Right lobe of liver (tissue), 6 donors: Measurements from ENCODE around the gene KRT84. TPM values are rescaled to one million over a fixed set of nuclear protein-coding genes. Genes with fewer than 3 reads are reported as not detected.
A peak's percentile ranks its signal among the peaks of the same experiment; 100 is the strongest.

ENCODE experiments used
- ATAC-seq, 4 donors: fragments of 200-7000 bp; cut with Tn5 transposase; one replicate each; pipeline ENCODE4 v1.9.1; 2020; ENCODE audit warnings: mild to moderate bottlenecking in 4 of 4, moderate library complexity in 4 of 4
- DNase-seq, 3 donors: peaks; one replicate each; pipeline ENCODE4 v3.0.0-alpha.2; 2020
- H3K27ac ChIP-seq, 3 donors: fragments of 200-600 bp; one replicate each; pipeline ENCODE4 v1.8.0; 2022
- H3K27me3 ChIP-seq, 2 donors: fragments of 200-600 bp; one replicate each; pipeline ENCODE4 v1.8.0; 2022
- H3K36me3 ChIP-seq, 4 donors: fragments of 200-600 bp; sonication (generic) in 1 of 4; one replicate each; pipeline versions ENCODE4 v1.5.1 to v1.8.0; 2017 to 2022; ENCODE audit warnings: control low read depth in 1 of 4
- H3K4me1 ChIP-seq, 4 donors: fragments of 200-600 bp; sonication (generic) in 1 of 4; one replicate each; pipeline versions ENCODE4 v1.5.1 to v1.8.0; 2017 to 2022; ENCODE audit warnings: control low read depth in 1 of 4
- H3K4me3 ChIP-seq, 3 donors: fragments of 200-600 bp; one replicate each; pipeline ENCODE4 v1.8.0; 2022
- H3K9me3 ChIP-seq, 4 donors: fragments of 200-600 bp; sonication (generic) in 1 of 4; one replicate each; pipeline versions ENCODE4 v1.5.1 to v1.8.0; 2017 to 2022; ENCODE audit warnings: control low read depth in 1 of 4
- POLR2A ChIP-seq: fragments of 450-650 bp; IDR thresholded peaks from one replicate; pipeline ENCODE4 v1.6.1; 2017; ENCODE audit warnings: antibody characterized with exemption, mild to moderate bottlenecking
- WGBS: methylation state at CpG from one replicate; pipeline ENCODE4 v1.1.6; 2018; ENCODE audit warnings: low coverage, low lambda C conversion rate; ENCODE audit not compliant: insufficient coverage; ENCODE audit errors: missing lambda C conversion rate; 5-methylcytosine and 5-hydroxymethylcytosine counted together
- intact Hi-C, 2 donors: fragments of 100-400 bp; cut with DNase I; formaldehyde crosslinking; loops; one replicate each; pipeline versions ENCODE4 v1.11.2 to v1.14.1; 2022
- total RNA-seq, 6 experiments: library from RNA; depleted of rRNA in 2 of 6; stranded (reverse); fragments of >200 nt in 2 of 6; fragmentation: NEBNext Ultra II Directional in 3 of 6; extraction: Animal tissue kit (Norgen Biotek cat#: 25700) in 3 of 6; gene quantifications; one replicate each; pipeline versions ENCODE4 v1.1.0 to v1.2.4, GENCODE V29; 2016 to 2023
- TF ChIP-seq, protein P1 (sequence below), 4 donors: fragments of 200-600 bp in 3 of 4; fragments of 450-650 bp in 1 of 4; IDR thresholded peaks; one replicate each; pipeline versions ENCODE4 v1.5.1 to v1.8.0; 2016 to 2022; ENCODE audit warnings: antibody characterized with exemption in 4 of 4, mild to moderate bottlenecking in 2 of 4
- donor health status: DM: no; HTN: yes; CAD: no.
- donor health status: DM: no; HTN: no; CAD: no.
- donor health status: DM: no; HTN: no; CAD: no.
- donor health status: DM: no; HTN: yes; CAD: no.
- donor health status: DM: no; HTN: yes; CAD: no.

Gene KRT84
- total RNA-seq, 6 experiments from 2014 or later: not detected

- WGBS: 93% methylated on average over 8 of the region's 8 CpGs
- H3K4me3 ChIP-seq: no peak overlapping the region
- no peak for ATAC-seq
- H3K4me1 ChIP-seq: peaks cover 0 to 12% (median 0%) of the 10 kb centered on the region in 4 donors
- no peak for TF ChIP-seq POLR2A
- TF ChIP-seq, protein P1, sequence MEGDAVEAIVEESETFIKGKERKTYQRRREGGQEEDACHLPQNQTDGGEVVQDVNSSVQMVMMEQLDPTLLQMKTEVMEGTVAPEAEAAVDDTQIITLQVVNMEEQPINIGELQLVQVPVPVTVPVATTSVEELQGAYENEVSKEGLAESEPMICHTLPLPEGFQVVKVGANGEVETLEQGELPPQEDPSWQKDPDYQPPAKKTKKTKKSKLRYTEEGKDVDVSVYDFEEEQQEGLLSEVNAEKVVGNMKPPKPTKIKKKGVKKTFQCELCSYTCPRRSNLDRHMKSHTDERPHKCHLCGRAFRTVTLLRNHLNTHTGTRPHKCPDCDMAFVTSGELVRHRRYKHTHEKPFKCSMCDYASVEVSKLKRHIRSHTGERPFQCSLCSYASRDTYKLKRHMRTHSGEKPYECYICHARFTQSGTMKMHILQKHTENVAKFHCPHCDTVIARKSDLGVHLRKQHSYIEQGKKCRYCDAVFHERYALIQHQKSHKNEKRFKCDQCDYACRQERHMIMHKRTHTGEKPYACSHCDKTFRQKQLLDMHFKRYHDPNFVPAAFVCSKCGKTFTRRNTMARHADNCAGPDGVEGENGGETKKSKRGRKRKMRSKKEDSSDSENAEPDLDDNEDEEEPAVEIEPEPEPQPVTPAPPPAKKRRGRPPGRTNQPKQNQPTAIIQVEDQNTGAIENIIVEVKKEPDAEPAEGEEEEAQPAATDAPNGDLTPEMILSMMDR (IDR thresholded peaks at IDR 0.05): no peak
- intact Hi-C loops: no loop called here
- peak in 1 of 3 donors; percentile 14 for DNase-seq
- H3K27ac ChIP-seq: no peak overlapping the region
- no peaks in the 10 kb centered on the region for H3K36me3 ChIP-seq
- no peaks in the 10 kb centered on the region for H3K9me3 ChIP-seq
- H3K27me3 ChIP-seq: no peaks in the 10 kb centered on the region
These were observed 30.3 kb downstream of the KRT84 start for GRCh38 chr12:52355176-52355575.

GRCh38 chr12:52354200-52354599 is 31.3 kb downstream of the KRT84 start:
- Histone ChIP-seq H3K4me1 (peaks cover 0 to 12% (median 0%) of the 10 kb centered on the region in 4 donors), H3K36me3 (no peaks in the 10 kb centered on the region), H3K27ac (no peak overlapping the region), H3K27me3 (no peaks in the 10 kb centered on the region), H3K4me3 (no peak overlapping the region), H3K9me3 (no peaks in the 10 kb centered on the region)
- DNase-seq (peak in 1 of 3 donors; percentile 46), ATAC-seq (no peak)
- 33% methylated on average over 5 of the region's 5 CpGs for WGBS
- TF ChIP-seq, protein P1 (IDR thresholded peaks at IDR 0.05): no peak
- TF ChIP-seq POLR2A: no peak
- intact Hi-C loops: no loop called here

DNA sequence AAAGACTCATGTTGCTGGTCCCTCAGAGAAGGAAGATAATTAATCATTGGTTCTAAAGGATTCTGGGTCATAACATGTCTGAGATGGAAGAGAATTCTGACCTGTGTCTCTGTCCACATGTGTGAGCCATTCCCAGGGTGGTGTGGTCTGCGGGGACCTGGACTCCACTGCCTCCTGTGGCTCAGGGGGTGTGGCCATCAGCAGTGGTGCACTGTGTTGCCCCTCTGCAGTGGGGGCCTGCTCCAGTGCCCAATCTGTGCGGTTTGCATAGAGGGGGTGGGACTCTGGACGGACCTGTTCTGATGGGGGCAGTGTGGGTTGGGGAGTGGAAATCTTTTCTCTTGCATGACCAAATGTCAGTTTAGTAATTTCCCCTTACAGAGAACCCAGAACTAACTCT is 31.7 kb downstream of the KRT84 start:
- Histone ChIP-seq H3K27ac (no peak overlapping the region), H3K36me3 (no peaks in the 10 kb centered on the region), H3K4me1 (peaks cover 0 to 12% (median 0%) of the 10 kb centered on the region in 4 donors), H3K4me3 (no peak overlapping the region), H3K27me3 (no peaks in the 10 kb centered on the region), H3K9me3 (no peaks in the 10 kb centered on the region)
- intact Hi-C loops: no loop called here
- DNase-seq (peak in 2 of 3 donors; percentile 2 to 33), ATAC-seq (no peak)
- WGBS: 60% methylated on average over 1 of the region's 3 CpGs
- TF ChIP-seq, protein P1 (IDR thresholded peaks at IDR 0.05): no peak
- no peak for TF ChIP-seq POLR2A

GRCh38 chr12:52352951-52353350 is 32.5 kb downstream of the KRT84 start:
- TF ChIP-seq POLR2A: no peak
- TF ChIP-seq, protein P1 (IDR thresholded peaks at IDR 0.05): no peak
- Histone ChIP-seq H3K36me3 (no peaks in the 10 kb centered on the region), H3K9me3 (no peaks in the 10 kb centered on the region), H3K27ac (no peak overlapping the region), H3K27me3 (no peaks in the 10 kb centered on the region), H3K4me3 (no peak overlapping the region), H3K4me1 (peaks cover 0 to 12% (median 0%) of the 10 kb centered on the region in 4 donors)
- 81% methylated on average over 2 of the region's 2 CpGs for WGBS
- intact Hi-C loops: no loop called here
- DNase-seq: no peak
- no peak for ATAC-seq
